Neural cell (in vitro differentiated cells): ENCODE results near the gene BABAM1. TPM values are rescaled to one million over a fixed set of nuclear protein-coding genes. Genes with fewer than 3 reads are reported as not detected.

ENCODE experiments used
- H2AFZ ChIP-seq: fragments of 200-600, 300-800 bp; sonication (generic), shearing (Covaris generic); 2 replicates; pipeline ENCODE4 v1.6.0; 2014; ENCODE audit warnings: low read depth, mild to moderate bottlenecking, antibody characterized with exemption, low read length, moderate library complexity
- H3F3A ChIP-seq: fragments of 200-600 bp; shearing (Covaris generic); 2 replicates; pipeline ENCODE4 v1.6.1; 2016; ENCODE audit warnings: mild to moderate bottlenecking, moderate library complexity, mixed read lengths, antibody characterized with exemption, low read length; ENCODE audit not compliant: insufficient read depth, poor library complexity, severe bottlenecking
- H3K27ac ChIP-seq: fragments of 200-600, 300-800 bp; sonication (generic), shearing (Covaris generic); 2 replicates; pipeline ENCODE4 v1.5.1; 2014; ENCODE audit warnings: mild to moderate bottlenecking, low read length, moderate library complexity
- H3K27me3 ChIP-seq: fragments of 300-800, 200-600 bp; sonication (generic), shearing (Covaris generic); 2 replicates; pipeline ENCODE4 v1.6.0; 2014; ENCODE audit warnings: mild to moderate bottlenecking, low read depth, low read length, moderate library complexity; ENCODE audit not compliant: insufficient read depth
- H3K36me3 ChIP-seq: fragments of 300-800, 200-600 bp; sonication (generic), shearing (Covaris generic); 2 replicates; pipeline ENCODE4 v1.5.1; 2014; ENCODE audit warnings: mild to moderate bottlenecking, antibody characterized with exemption, low read length, moderate library complexity; ENCODE audit not compliant: insufficient read depth
- H3K4me2 ChIP-seq: fragments of 300-800, 200-600 bp; sonication (generic), shearing (Covaris generic); 2 replicates; pipeline ENCODE4 v1.6.0; 2014; ENCODE audit warnings: mild to moderate bottlenecking, low read length
- H3K4me3 ChIP-seq: fragments of 300-800, 200-600 bp; sonication (generic), shearing (Covaris generic); 2 replicates; pipeline ENCODE4 v1.5.1; 2014; ENCODE audit warnings: mild to moderate bottlenecking, low read length, moderate library complexity
- H3K79me2 ChIP-seq: fragments of 200-600 bp; shearing (Covaris generic); replicated peaks from 2 replicates; pipeline ENCODE4 v1.6.0; 2014; ENCODE audit warnings: mild to moderate bottlenecking, low read length, moderate library complexity; ENCODE audit not compliant: insufficient read depth
- H3K9ac ChIP-seq: fragments of 300-800, 200-600 bp; sonication (generic), shearing (Covaris generic); 2 replicates; pipeline ENCODE4 v1.6.1; 2016; ENCODE audit warnings: mild to moderate bottlenecking, low read length, mixed read lengths
- H3K9me2 ChIP-seq: fragments of 200-600 bp; shearing (Covaris generic); 2 replicates; pipeline ENCODE4 v1.6.1; 2016; ENCODE audit warnings: mild to moderate bottlenecking, low read length, mixed read lengths; ENCODE audit not compliant: insufficient read depth
- H3K9me3 ChIP-seq: fragments of 200-600, 300-800 bp; sonication (generic), shearing (Covaris generic); 2 replicates; pipeline ENCODE4 v1.6.1; 2016; ENCODE audit warnings: mild to moderate bottlenecking, mixed run types, low read length, moderate library complexity, mixed read lengths
- H4K20me1 ChIP-seq: fragments of 200-600 bp; shearing (Covaris generic); 2 replicates; pipeline ENCODE4 v1.6.1; 2016; ENCODE audit warnings: mild to moderate bottlenecking, mixed run types; ENCODE audit not compliant: insufficient read depth
- CTCF ChIP-seq: fragments of 450-650 bp; IDR thresholded peaks from 2 replicates; pipeline ENCODE4 v1.5.1; 2014; ENCODE audit warnings: antibody characterized with exemption, mild to moderate bottlenecking, moderate library complexity; ENCODE audit not compliant: poor library complexity, severe bottlenecking
- EP300 ChIP-seq: fragments of 450-650 bp; conservative IDR thresholded peaks from 2 replicates; pipeline ENCODE4 v1.6.1; 2014; ENCODE audit warnings: antibody characterized with exemption, mild to moderate bottlenecking, moderate library complexity; ENCODE audit not compliant: poor library complexity, severe bottlenecking
- EZH2 ChIP-seq: fragments of 200-600, 300-800 bp; shearing (Covaris generic), sonication (generic); IDR thresholded peaks from 2 replicates; pipeline ENCODE4 v1.6.1; 2014; ENCODE audit warnings: antibody characterized with exemption, low read length, borderline replicate concordance, mild to moderate bottlenecking; ENCODE audit not compliant: insufficient read depth, poor library complexity, severe bottlenecking
- MXI1 ChIP-seq: fragments of 450-650 bp; conservative IDR thresholded peaks from 2 replicates; pipeline ENCODE4 v1.6.1; 2014; ENCODE audit warnings: antibody characterized with exemption, mild to moderate bottlenecking; ENCODE audit not compliant: poor library complexity, severe bottlenecking
- POLR2AphosphoS5 ChIP-seq: IDR thresholded peaks from 2 replicates; pipeline ENCODE4 v1.6.1; 2012
- RAD21 ChIP-seq: fragments of 450-650 bp; conservative IDR thresholded peaks from 2 replicates; pipeline ENCODE4 v1.6.1; 2014; ENCODE audit warnings: antibody characterized with exemption, mild to moderate bottlenecking, moderate library complexity
- REST ChIP-seq: IDR thresholded peaks from 2 replicates; pipeline ENCODE4 v1.6.1; 2012; ENCODE audit warnings: borderline replicate concordance
- SMC3 ChIP-seq: fragments of 450-650 bp; conservative IDR thresholded peaks from 2 replicates; pipeline ENCODE4 v1.6.1; 2014; ENCODE audit warnings: antibody characterized with exemption, mild to moderate bottlenecking, moderate library complexity; ENCODE audit not compliant: poor library complexity
- TAF1 ChIP-seq: IDR thresholded peaks from 2 replicates; pipeline ENCODE4 v1.6.1; 2012; ENCODE audit warnings: low read depth
- polyA plus RNA-seq: library from polyadenylated mRNA; depleted of rRNA; stranded (reverse); fragments of >200 nt; gene quantifications from 2 replicates; pipeline ENCODE4 v1.2.3, GENCODE V29; 2014

The BABAM1 gene
- polyA plus RNA-seq, 1 donor from 2014 or later, result 123 TPM

- H4K20me1 ChIP-seq, result no peaks in the 10 kb centered on the region
- no peaks in the 10 kb centered on the region for H3F3A ChIP-seq
- H3K79me2 ChIP-seq, result no peaks in the 10 kb centered on the region
- H3K4me3 ChIP-seq, result no peak overlapping the region
- no peak overlapping the region for H3K4me2 ChIP-seq
- H3K27ac ChIP-seq, result no peak overlapping the region
- no peak overlapping the region for H3K9ac ChIP-seq
- TF ChIP-seq SMC3, result no peak
- no peak for TF ChIP-seq TAF1
- TF ChIP-seq REST, result no peak
- no peak for TF ChIP-seq EZH2
- H3K9me3 ChIP-seq, result no peaks in the 10 kb centered on the region
- no peak overlapping the region for H2AFZ ChIP-seq
- H3K27me3 ChIP-seq, result no peaks in the 10 kb centered on the region
- no peaks in the 10 kb centered on the region for H3K9me2 ChIP-seq
- H3K36me3 ChIP-seq, result no peaks in the 10 kb centered on the region
Observed at GRCh38 chr19:17321655-17322489, 54.6 kb downstream of the BABAM1 start.

- no peak overlapping the region for H3K9ac ChIP-seq
- no peak overlapping the region for H2AFZ ChIP-seq
- no peak overlapping the region for H3K4me2 ChIP-seq
- H3K27ac ChIP-seq, result no peak overlapping the region
- H3F3A ChIP-seq, result no peaks in the 10 kb centered on the region
- H4K20me1 ChIP-seq, result no peaks in the 10 kb centered on the region
- no peak for TF ChIP-seq SMC3
- TF ChIP-seq MXI1, result no peak
- no peak for TF ChIP-seq EZH2
- TF ChIP-seq REST, result no peak
- no peak for TF ChIP-seq TAF1
- no peak for TF ChIP-seq CTCF
- TF ChIP-seq RAD21, result no peak
- no peak for TF ChIP-seq POLR2AphosphoS5
- TF ChIP-seq EP300, result no peak
- no peaks in the 10 kb centered on the region for H3K36me3 ChIP-seq
- H3K9me3 ChIP-seq, result no peaks in the 10 kb centered on the region
- H3K27me3 ChIP-seq, result no peaks in the 10 kb centered on the region
- H3K4me3 ChIP-seq, result no peak overlapping the region
- no peaks in the 10 kb centered on the region for H3K9me2 ChIP-seq
- H3K79me2 ChIP-seq, result no peaks in the 10 kb centered on the region
Observed at GRCh38 chr19:17322854-17323253, 55.6 kb downstream of the BABAM1 start.
